Astrocyte (in vitro differentiated cells and primary cell): ENCODE data around the gene DHRS2. TPM values are rescaled to one million over a fixed set of nuclear protein-coding genes. Genes with fewer than 3 reads are reported as not detected.

ENCODE experiments used
- DNase-seq: peaks from one replicate; pipeline ENCODE4 v3.0.0-alpha.2; 2010; ENCODE audit warnings: low read depth
- FAIRE-seq: peaks from 2 replicates; lab custom pipeline; 2011; peaks lifted over from hg19 to GRCh38; lab: Jason Lieb, UNC
- H2AFZ ChIP-seq: 2 replicates; pipeline ENCODE4 v1.6.0; 2012; ENCODE audit warnings: low read depth, low read length, inconsistent platforms
- H3K27ac ChIP-seq: 2 replicates; pipeline ENCODE4 v1.5.1; 2011; ENCODE audit warnings: low read depth, low read length, inconsistent platforms
- H3K27me3 ChIP-seq: 2 replicates; pipeline ENCODE4 v1.6.0; 2011; ENCODE audit warnings: low read length, inconsistent platforms; ENCODE audit not compliant: insufficient read depth
- H3K36me3 ChIP-seq: 2 replicates; pipeline ENCODE4 v1.5.1; 2011; ENCODE audit warnings: low read length, inconsistent platforms; ENCODE audit not compliant: insufficient read depth
- H3K4me1 ChIP-seq: 2 replicates; pipeline ENCODE4 v1.5.1; 2011; ENCODE audit warnings: low read length, inconsistent platforms; ENCODE audit not compliant: insufficient read depth
- H3K4me2 ChIP-seq: 2 replicates; pipeline ENCODE4 v1.6.0; 2012; ENCODE audit warnings: low read length, inconsistent platforms
- H3K4me3 ChIP-seq: 2 replicates; pipeline ENCODE4 v1.5.1; 2011; ENCODE audit warnings: low read depth, mild to moderate bottlenecking, low read length, inconsistent platforms; ENCODE audit not compliant: insufficient read depth
- H3K79me2 ChIP-seq: 2 replicates; pipeline ENCODE4 v1.6.0; 2012; ENCODE audit warnings: mild to moderate bottlenecking, low read length, inconsistent platforms; ENCODE audit not compliant: insufficient read depth
- H3K9ac ChIP-seq: 2 replicates; pipeline ENCODE4 v1.6.0; 2012; ENCODE audit warnings: mild to moderate bottlenecking, low read length, inconsistent platforms
- H3K9me3 ChIP-seq: 2 replicates; pipeline ENCODE4 v1.5.1; 2012; ENCODE audit warnings: low read depth, mild to moderate bottlenecking, low read length, inconsistent platforms; ENCODE audit not compliant: insufficient read depth
- H4K20me1 ChIP-seq: 2 replicates; pipeline ENCODE4 v1.6.0; 2012; ENCODE audit warnings: low read length, inconsistent platforms; ENCODE audit not compliant: insufficient read depth
- H3K27ac Mint-ChIP-seq: one replicate; pipeline ENCODE4 v1.8.0; 2021; ENCODE audit warnings: mild to moderate bottlenecking, mixed read lengths; ENCODE audit not compliant: unreplicated experiment
- H3K27me3 Mint-ChIP-seq: one replicate; pipeline ENCODE4 v1.8.0; 2021; ENCODE audit warnings: low read depth, mixed read lengths; ENCODE audit not compliant: unreplicated experiment
- H3K36me3 Mint-ChIP-seq: one replicate; pipeline ENCODE4 v1.8.0; 2021; ENCODE audit warnings: low read depth, mixed read lengths; ENCODE audit not compliant: unreplicated experiment
- H3K4me1 Mint-ChIP-seq: one replicate; pipeline ENCODE4 v1.8.0; 2021; ENCODE audit warnings: low read depth, mixed read lengths; ENCODE audit not compliant: unreplicated experiment
- H3K4me3 Mint-ChIP-seq: one replicate; pipeline ENCODE4 v1.8.0; 2021; ENCODE audit warnings: mild to moderate bottlenecking, moderate library complexity, mixed read lengths; ENCODE audit not compliant: unreplicated experiment
- H3K9me3 Mint-ChIP-seq: one replicate; pipeline ENCODE4 v1.8.0; 2021; ENCODE audit warnings: mild to moderate bottlenecking, mixed read lengths; ENCODE audit not compliant: unreplicated experiment
- CTCF ChIP-seq: IDR thresholded peaks from 2 replicates; pipeline ENCODE4 v1.5.1; 2011; ENCODE audit warnings: low read depth, mild to moderate bottlenecking, inconsistent platforms, low read length, moderate library complexity; ENCODE audit not compliant: insufficient read depth
- EZH2 ChIP-seq: IDR thresholded peaks from 2 replicates; pipeline ENCODE4 v1.6.1; 2012; ENCODE audit warnings: mild to moderate bottlenecking, low read length, inconsistent platforms; ENCODE audit not compliant: insufficient read depth
- total RNA-seq: library from RNA; stranded (reverse); gene quantifications from 2 replicates; pipeline ENCODE4 v1.2.1, GENCODE V29; 2021

DHRS2 gene
- total RNA-seq, 1 donor from 2014 or later = 1.1 TPM

GRCh38 chr14:23600322-23600707 lies 35.8 kb upstream of the DHRS2 start:
- H3K36me3 Mint-ChIP-seq = no peaks in the 10 kb centered on the region
- Histone ChIP-seq H3K27me3 (no peaks in the 10 kb centered on the region), H3K4me2 (no peak overlapping the region), H3K9ac (no peak overlapping the region), H4K20me1 (no peaks in the 10 kb centered on the region), H2AFZ (no peak overlapping the region), H3K79me2 (no peaks in the 10 kb centered on the region), H3K4me1 (no peaks in the 10 kb centered on the region), H3K4me3 (no peak overlapping the region), H3K9me3 (no peaks in the 10 kb centered on the region), H3K27ac (no peak overlapping the region), H3K36me3 (no peaks in the 10 kb centered on the region)
- TF ChIP-seq CTCF (no peak), EZH2 (no peak)
- peaks cover 5% of the 10 kb centered on the region for H3K9me3 Mint-ChIP-seq
- H3K4me1 Mint-ChIP-seq = peaks cover 9% of the 10 kb centered on the region
- H3K27me3 Mint-ChIP-seq = peaks cover 3% of the 10 kb centered on the region
- no peak for FAIRE-seq
- DNase-seq = no peak
- no peak overlapping the region for H3K27ac Mint-ChIP-seq
- no peak overlapping the region for H3K4me3 Mint-ChIP-seq

GRCh38 chr14:23600806-23601205 lies 35.4 kb upstream of the DHRS2 start:
- Histone ChIP-seq H3K27me3 (no peaks in the 10 kb centered on the region), H3K27ac (no peak overlapping the region), H3K4me3 (no peak overlapping the region), H3K36me3 (no peaks in the 10 kb centered on the region), H2AFZ (no peak overlapping the region), H3K4me2 (no peak overlapping the region), H3K9me3 (no peaks in the 10 kb centered on the region), H3K79me2 (no peaks in the 10 kb centered on the region), H3K4me1 (no peaks in the 10 kb centered on the region), H3K9ac (no peak overlapping the region), H4K20me1 (no peaks in the 10 kb centered on the region)
- H3K4me1 Mint-ChIP-seq = peaks cover 12% of the 10 kb centered on the region
- peaks cover 3% of the 10 kb centered on the region for H3K27me3 Mint-ChIP-seq
- TF ChIP-seq EZH2 = no peak
- no peak overlapping the region for H3K27ac Mint-ChIP-seq
- no peaks in the 10 kb centered on the region for H3K36me3 Mint-ChIP-seq
- no peak for FAIRE-seq
- no peak for DNase-seq
- H3K4me3 Mint-ChIP-seq = no peak overlapping the region
- peaks cover 5% of the 10 kb centered on the region for H3K9me3 Mint-ChIP-seq

DNA sequence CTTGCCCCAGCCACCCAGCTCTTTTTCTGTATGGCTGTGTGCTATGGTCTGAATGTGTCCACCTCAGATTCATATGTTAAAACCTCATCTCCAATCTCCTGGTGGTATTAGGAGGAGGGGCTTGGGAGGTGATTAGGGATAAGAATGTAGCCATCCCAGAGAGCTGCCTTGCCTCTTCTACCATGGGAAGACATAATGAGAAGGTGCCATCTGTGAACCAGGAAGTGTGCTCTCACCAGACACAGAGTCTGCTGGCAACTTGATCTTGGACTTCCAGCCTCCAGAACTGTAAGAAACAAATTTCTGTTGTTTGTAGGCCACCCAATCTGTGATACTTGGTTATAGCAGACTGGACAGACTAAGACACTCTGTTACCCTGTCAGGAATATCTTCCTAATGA lies 34.7 kb upstream of the DHRS2 start:
- H3K27me3 Mint-ChIP-seq = peaks cover 3% of the 10 kb centered on the region
- H2AFZ ChIP-seq = no peak overlapping the region
- FAIRE-seq = no peak

More for the DNA sequence above, 34.7 kb upstream of the DHRS2 start:
- Mint-ChIP-seq H3K27ac (no peak overlapping the region), H3K9me3 (peaks cover 5% of the 10 kb centered on the region), H3K4me1 (peaks cover 18% of the 10 kb centered on the region), H3K36me3 (no peaks in the 10 kb centered on the region), H3K4me3 (no peak overlapping the region)
- Histone ChIP-seq H3K4me1 (no peaks in the 10 kb centered on the region), H3K9me3 (no peaks in the 10 kb centered on the region), H3K4me2 (no peak overlapping the region), H4K20me1 (no peaks in the 10 kb centered on the region), H3K36me3 (no peaks in the 10 kb centered on the region), H3K27me3 (no peaks in the 10 kb centered on the region), H3K4me3 (no peak overlapping the region), H3K79me2 (no peaks in the 10 kb centered on the region), H3K27ac (no peak overlapping the region), H3K9ac (no peak overlapping the region)
- no peak for DNase-seq
- no peak for TF ChIP-seq EZH2
- TF ChIP-seq CTCF = no peak
